OCI-LY7 (cell line): ENCODE measurements around the gene C16orf96.

Experiments used
- CTCF ChIP-seq: fragments of 200-600 bp; sonication (generic); conservative IDR thresholded peaks from 2 replicates; pipeline ENCODE4 v1.5.1; 2014; ENCODE audit warnings: mild to moderate bottlenecking, antibody characterized with exemption, low read length, moderate library complexity, mixed read lengths
- EZH2phosphoT487 ChIP-seq: fragments of 200-600 bp; sonication (generic); IDR thresholded peaks from 2 replicates; pipeline ENCODE4 v1.6.1; 2018; ENCODE audit warnings: low read depth, borderline replicate concordance, mild to moderate bottlenecking, mixed run types, antibody characterized with exemption, low read length, moderate library complexity, mixed read lengths

- no peak for TF ChIP-seq EZH2phosphoT487
- TF ChIP-seq CTCF = no peak
Measured at GRCh38 chr16:4509420-4509819, 46.7 kb upstream of the C16orf96 start.
